GM12864 (cell line): ENCODE results near the gene FOXE1.

Source experiments
- DNase-seq: peaks from one replicate; pipeline ENCODE4 v3.0.0-alpha.2; 2011; ENCODE audit warnings: low read depth
- H3K4me3 ChIP-seq: 2 replicates; pipeline ENCODE4 v1.5.1; 2011; ENCODE audit warnings: mild to moderate bottlenecking, low read depth, low read length, control low read depth
- CTCF ChIP-seq: IDR thresholded peaks from 2 replicates; pipeline ENCODE4 v1.5.1; 2011; ENCODE audit warnings: low read depth, mild to moderate bottlenecking, moderate library complexity, low read length, control low read depth, inconsistent platforms; ENCODE audit errors: missing control alignments

Gene FOXE1

GRCh38 chr9:97855899-97856298 lies 2.9 kb downstream of the FOXE1 start:
- no peak overlapping the region for H3K4me3 ChIP-seq
- TF ChIP-seq CTCF: no peak
- DNase-seq: no peak

GRCh38 chr9:97856857-97857605 lies 4.0 kb downstream of the FOXE1 start:
- no peak overlapping the region for H3K4me3 ChIP-seq
- DNase-seq: no peak
- no peak for TF ChIP-seq CTCF

- TF ChIP-seq CTCF: no peak
- no peak for DNase-seq
- no peak overlapping the region for H3K4me3 ChIP-seq
Observed at GRCh38 chr9:97857606-97858392, 4.8 kb downstream of the FOXE1 start.

GRCh38 chr9:97858393-97858713 lies 5.3 kb downstream of the FOXE1 start:
- DNase-seq: no peak
- no peak for TF ChIP-seq CTCF
- H3K4me3 ChIP-seq: no peak overlapping the region

GRCh38 chr9:97858826-97859225 lies 5.8 kb downstream of the FOXE1 start:
- no peak for TF ChIP-seq CTCF
- DNase-seq: no peak
- no peak overlapping the region for H3K4me3 ChIP-seq

GRCh38 chr9:97859346-97859745 lies 6.3 kb downstream of the FOXE1 start:
- TF ChIP-seq CTCF: no peak
- no peak for DNase-seq
- no peak overlapping the region for H3K4me3 ChIP-seq
